H9 (cell line): ENCODE data around the gene IL31RA. TPM values are rescaled to one million over a fixed set of nuclear protein-coding genes. Genes with fewer than 3 reads are reported as not detected.

Experiments
- DNase-seq: peaks from one replicate; pipeline ENCODE4 v3.0.0-alpha.2; 2017
- H2AFZ ChIP-seq: one replicate; pipeline ENCODE4 v1.6.1; 2013; ENCODE audit warnings: mild to moderate bottlenecking, low read length, control low read depth, moderate library complexity
- H2AK5ac ChIP-seq: 2 replicates; pipeline ENCODE4 v1.6.1; 2013; ENCODE audit warnings: low read length, control low read depth, mixed read lengths; ENCODE audit not compliant: insufficient read length
- H2BK120ac ChIP-seq: one replicate; pipeline ENCODE4 v1.6.1; 2013; ENCODE audit warnings: low read depth, mild to moderate bottlenecking, low read length, control low read depth, inconsistent platforms; ENCODE audit not compliant: poor library complexity, severe bottlenecking
- H2BK12ac ChIP-seq: 2 replicates; pipeline ENCODE4 v1.6.1; 2013; ENCODE audit warnings: low read length, control low read depth, mixed read lengths, low read depth; ENCODE audit not compliant: insufficient read length
- H2BK15ac ChIP-seq: 2 replicates; pipeline ENCODE4 v1.6.1; 2013; ENCODE audit warnings: low read depth, low read length, control low read depth
- H2BK20ac ChIP-seq: one replicate; pipeline ENCODE4 v1.6.1; 2013; ENCODE audit warnings: low read depth, mild to moderate bottlenecking, low read length, control low read depth, inconsistent platforms; ENCODE audit not compliant: poor library complexity, severe bottlenecking
- H2BK5ac ChIP-seq: 2 replicates; pipeline ENCODE4 v1.6.1; 2013; ENCODE audit warnings: low read length, control low read depth, mixed read lengths; ENCODE audit not compliant: insufficient read length
- H3K14ac ChIP-seq: 2 replicates; pipeline ENCODE4 v1.6.1; 2013; ENCODE audit warnings: low read length, control low read depth; ENCODE audit not compliant: insufficient read depth
- H3K18ac ChIP-seq: 2 replicates; pipeline ENCODE4 v1.6.1; 2013; ENCODE audit warnings: low read depth, mild to moderate bottlenecking, mixed read lengths, low read length, control low read depth; ENCODE audit not compliant: insufficient read length
- H3K23ac ChIP-seq: 2 replicates; pipeline ENCODE4 v1.6.1; 2013; ENCODE audit warnings: low read length, control low read depth, mixed read lengths, low read depth; ENCODE audit not compliant: insufficient read length
- H3K23me2 ChIP-seq: 2 replicates; pipeline ENCODE4 v1.6.1; 2013; ENCODE audit warnings: low read depth, mild to moderate bottlenecking, mixed read lengths, low read length, control low read depth; ENCODE audit not compliant: insufficient read length, poor library complexity, severe bottlenecking
- H3K27ac ChIP-seq: 2 replicates; pipeline ENCODE4 v1.5.1; 2013; ENCODE audit warnings: low read length, control low read depth, mixed read lengths, low read depth; ENCODE audit not compliant: insufficient read length
- H3K27me3 ChIP-seq: 2 replicates; pipeline ENCODE4 v1.6.1; 2013; ENCODE audit warnings: low read length, control low read depth, inconsistent platforms; ENCODE audit not compliant: insufficient read depth
- H3K4ac ChIP-seq: 2 replicates; pipeline ENCODE4 v1.6.1; 2013; ENCODE audit warnings: low read depth, mild to moderate bottlenecking, control low read depth, inconsistent platforms, low read length, moderate library complexity
- H3K4me1 ChIP-seq: 2 replicates; pipeline ENCODE4 v1.6.1; 2013; ENCODE audit warnings: low read length, control low read depth, inconsistent platforms; ENCODE audit not compliant: insufficient read depth
- H3K4me2 ChIP-seq: 2 replicates; pipeline ENCODE4 v1.6.1; 2013; ENCODE audit warnings: low read length, control low read depth, mixed read lengths; ENCODE audit not compliant: insufficient read length, insufficient read depth
- H3K56ac ChIP-seq: 2 replicates; pipeline ENCODE4 v1.6.1; 2013; ENCODE audit warnings: low read depth, mild to moderate bottlenecking, mixed read lengths, low read length, control low read depth; ENCODE audit not compliant: insufficient read length
- H3K79me1 ChIP-seq: 2 replicates; pipeline ENCODE4 v1.6.1; 2013; ENCODE audit warnings: low read depth, mild to moderate bottlenecking, moderate library complexity, low read length, control low read depth, inconsistent platforms; ENCODE audit not compliant: insufficient read depth, poor library complexity, severe bottlenecking
- H3K79me2 ChIP-seq: 2 replicates; pipeline ENCODE4 v1.6.1; 2013; ENCODE audit warnings: low read length, control low read depth, inconsistent platforms; ENCODE audit not compliant: insufficient read depth
- H3K9ac ChIP-seq: 2 replicates; pipeline ENCODE4 v1.6.1; 2013; ENCODE audit warnings: low read length, control low read depth, mixed read lengths; ENCODE audit not compliant: insufficient read length; ENCODE audit errors: extremely low read depth
- H3K9me3 ChIP-seq: one replicate; pipeline ENCODE4 v1.6.1; 2013; ENCODE audit warnings: low read depth, low read length, inconsistent platforms; ENCODE audit not compliant: control insufficient read depth
- H3T11ph ChIP-seq: one replicate; pipeline ENCODE4 v1.6.1; 2013; ENCODE audit warnings: mild to moderate bottlenecking, low read length, control low read depth, inconsistent platforms
- H4K20me1 ChIP-seq: one replicate; pipeline ENCODE4 v1.6.1; 2013; ENCODE audit not compliant: control insufficient read depth, insufficient read length, insufficient read depth
- H4K5ac ChIP-seq: 2 replicates; pipeline ENCODE4 v1.6.1; 2013; ENCODE audit warnings: low read depth, mild to moderate bottlenecking, mixed read lengths, low read length, control low read depth; ENCODE audit not compliant: insufficient read length
- H4K8ac ChIP-seq: replicated peaks from 2 replicates; pipeline ENCODE4 v1.6.1; 2013; ENCODE audit warnings: low read length, control low read depth, mixed read lengths, low read depth; ENCODE audit not compliant: insufficient read length
- H4K91ac ChIP-seq: 2 replicates; pipeline ENCODE4 v1.6.1; 2013; ENCODE audit warnings: low read depth, mild to moderate bottlenecking, moderate library complexity, mixed read lengths, low read length, control low read depth; ENCODE audit not compliant: insufficient read length
- H3K27ac Mint-ChIP-seq, 3 experiments: 2 replicates in 2 of 3; 3 replicates in 1 of 3; pipeline ENCODE4 v1.8.0; 2020 to 2021; ENCODE audit warnings: mixed read lengths in 3 of 3, mild to moderate bottlenecking in 1 of 3, moderate library complexity in 1 of 3
- H3K27me3 Mint-ChIP-seq: 2 replicates; pipeline ENCODE4 v1.8.0; 2021; ENCODE audit warnings: low read depth, mild to moderate bottlenecking, moderate library complexity, mixed read lengths
- H3K36me3 Mint-ChIP-seq, 3 experiments: 2 replicates in 2 of 3; 3 replicates in 1 of 3; pipeline ENCODE4 v1.8.0; 2020 to 2021; ENCODE audit warnings: low read depth in 3 of 3, mixed read lengths in 3 of 3; ENCODE audit not compliant: insufficient read depth in 1 of 3
- H3K4me1 Mint-ChIP-seq, 2 experiments: 2 replicates each; pipeline ENCODE4 v1.8.0; 2020; ENCODE audit warnings: mixed read lengths in 2 of 2
- H3K4me3 Mint-ChIP-seq, 2 experiments: 2 replicates in 1 of 2; 3 replicates in 1 of 2; pipeline ENCODE4 v1.8.0; 2020 to 2021; ENCODE audit warnings: mild to moderate bottlenecking in 2 of 2, mixed read lengths in 2 of 2, moderate library complexity in 1 of 2
- H3K9me3 Mint-ChIP-seq, 2 experiments: 2 replicates in 1 of 2; 3 replicates in 1 of 2; pipeline ENCODE4 v1.8.0; 2020; ENCODE audit warnings: mild to moderate bottlenecking in 2 of 2, mixed read lengths in 2 of 2, moderate library complexity in 1 of 2
- WGBS: extraction: QIAGEN DNeasy Blood & Tissue Kit; methylation state at CpG from one replicate; pipeline ENCODE4 v1.1.7; 2013; ENCODE audit warnings: missing lambda C conversion rate, low lambda C conversion rate, mixed read lengths; ENCODE audit not compliant: insufficient read length; ENCODE audit errors: extremely low coverage; 5-methylcytosine and 5-hydroxymethylcytosine counted together
- total RNA-seq: library from RNA; stranded (reverse); gene quantifications from 2 replicates; pipeline ENCODE4 v1.2.1, GENCODE V29; 2021
- TF ChIP-seq, protein P1 (sequence below): fragments of 200-600 bp; sonication (generic); conservative IDR thresholded peaks from 3 replicates; pipeline ENCODE4 v1.8.0; 2021; ENCODE audit warnings: antibody characterized with exemption, mild to moderate bottlenecking

Gene IL31RA
- total RNA-seq, 1 experiment from 2014 or later, result 0.11 TPM

DNA sequence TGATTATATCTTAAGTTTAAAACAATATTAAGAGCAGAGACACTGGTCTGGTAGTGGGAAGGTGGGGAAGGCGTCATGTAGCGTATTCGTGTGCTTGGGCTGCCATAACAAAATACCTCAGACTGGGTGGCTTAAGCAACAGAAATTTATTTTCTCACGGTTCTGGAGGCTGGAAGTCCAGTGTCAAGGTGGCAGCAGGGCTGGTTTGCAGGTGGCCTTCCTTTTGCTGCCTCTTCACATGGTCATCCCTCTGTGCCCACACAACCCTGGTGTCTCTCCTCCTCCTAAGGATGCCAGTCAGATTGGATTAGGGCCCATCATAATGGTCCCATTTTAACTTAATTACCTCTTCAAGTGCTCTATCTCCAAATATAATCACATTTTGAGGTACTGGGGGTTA, 9.6 kb downstream of the IL31RA start:
- H2AFZ ChIP-seq, result no peak overlapping the region
- H3K18ac ChIP-seq, result no peak overlapping the region
- no peak overlapping the region for H4K5ac ChIP-seq
- no peaks in the 10 kb centered on the region for H3K79me2 ChIP-seq
- Mint-ChIP-seq H3K36me3 (peaks cover 0 to 4% (median 0%) of the 10 kb centered on the region in 3 experiments; a peak in 2 of 7 replicates), H3K4me1 (0 out of 4 replicates have a peak, but pooled peaks cover under 1 to 3% of the 10 kb centered on the region in 2 experiments), H3K27ac (no peak overlapping the region), H3K27me3 (no peaks in the 10 kb centered on the region; the same call in 1 of the 2 replicates), H3K4me3 (no peak overlapping the region), H3K9me3 (peaks cover 6 to 8% of the 10 kb centered on the region in 2 experiments; a peak in 4 of 5 replicates)
- H3K4ac ChIP-seq, result no peak overlapping the region
- no peak overlapping the region for H2AK5ac ChIP-seq
- H3K9ac ChIP-seq, result no peak overlapping the region
- DNase-seq, result no peak
- H3K79me1 ChIP-seq, result no peaks in the 10 kb centered on the region
- H3K23me2 ChIP-seq, result no peaks in the 10 kb centered on the region
- H2BK120ac ChIP-seq, result no peak overlapping the region
- H2BK5ac ChIP-seq, result no peak overlapping the region
- no peak overlapping the region for H3T11ph ChIP-seq
- no peak overlapping the region for H3K4me2 ChIP-seq
- H3K4me1 ChIP-seq, result no peaks in the 10 kb centered on the region
- H2BK15ac ChIP-seq, result no peak overlapping the region
- H3K27ac ChIP-seq, result no peak overlapping the region
- WGBS, result no CpG with 5 or more reads among the region's 4 CpGs
- H3K9me3 ChIP-seq, result no peaks in the 10 kb centered on the region
- H2BK12ac ChIP-seq, result no peak overlapping the region
- no peak overlapping the region for H4K91ac ChIP-seq
- no peaks in the 10 kb centered on the region for H4K20me1 ChIP-seq
- no peak overlapping the region for H4K8ac ChIP-seq
- no peak overlapping the region for H2BK20ac ChIP-seq
- TF ChIP-seq, protein P1, sequence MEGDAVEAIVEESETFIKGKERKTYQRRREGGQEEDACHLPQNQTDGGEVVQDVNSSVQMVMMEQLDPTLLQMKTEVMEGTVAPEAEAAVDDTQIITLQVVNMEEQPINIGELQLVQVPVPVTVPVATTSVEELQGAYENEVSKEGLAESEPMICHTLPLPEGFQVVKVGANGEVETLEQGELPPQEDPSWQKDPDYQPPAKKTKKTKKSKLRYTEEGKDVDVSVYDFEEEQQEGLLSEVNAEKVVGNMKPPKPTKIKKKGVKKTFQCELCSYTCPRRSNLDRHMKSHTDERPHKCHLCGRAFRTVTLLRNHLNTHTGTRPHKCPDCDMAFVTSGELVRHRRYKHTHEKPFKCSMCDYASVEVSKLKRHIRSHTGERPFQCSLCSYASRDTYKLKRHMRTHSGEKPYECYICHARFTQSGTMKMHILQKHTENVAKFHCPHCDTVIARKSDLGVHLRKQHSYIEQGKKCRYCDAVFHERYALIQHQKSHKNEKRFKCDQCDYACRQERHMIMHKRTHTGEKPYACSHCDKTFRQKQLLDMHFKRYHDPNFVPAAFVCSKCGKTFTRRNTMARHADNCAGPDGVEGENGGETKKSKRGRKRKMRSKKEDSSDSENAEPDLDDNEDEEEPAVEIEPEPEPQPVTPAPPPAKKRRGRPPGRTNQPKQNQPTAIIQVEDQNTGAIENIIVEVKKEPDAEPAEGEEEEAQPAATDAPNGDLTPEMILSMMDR, result no peak
- H3K56ac ChIP-seq, result no peak overlapping the region
- H3K23ac ChIP-seq, result no peak overlapping the region
- H3K14ac ChIP-seq, result no peak overlapping the region
- no peaks in the 10 kb centered on the region for H3K27me3 ChIP-seq
